Endodermal cell (in vitro differentiated cells): ENCODE results near the gene WFDC5. TPM values are rescaled to one million over a fixed set of nuclear protein-coding genes. Genes with fewer than 3 reads are reported as not detected.
A peak's percentile ranks its signal among the peaks of the same experiment; 100 is the strongest.

Source experiments
- DNase-seq: peaks from one replicate; pipeline ENCODE4 v3.0.0-alpha.2; 2017
- H3K27ac ChIP-seq: 2 replicates; pipeline ENCODE4 v1.5.1; 2013; ENCODE audit warnings: mild to moderate bottlenecking, low read depth, low read length, moderate library complexity
- H3K27me3 ChIP-seq: 2 replicates; pipeline ENCODE4 v1.6.1; 2013; ENCODE audit warnings: mild to moderate bottlenecking, low read length, moderate library complexity; ENCODE audit not compliant: insufficient read depth, control insufficient read depth, poor library complexity, severe bottlenecking
- H3K36me3 ChIP-seq: 2 replicates; pipeline ENCODE4 v1.7.0; 2013; ENCODE audit warnings: mild to moderate bottlenecking, low read length, moderate library complexity; ENCODE audit not compliant: control insufficient read depth, insufficient read depth
- H3K4me1 ChIP-seq: one replicate; pipeline ENCODE4 v1.7.0; 2013; ENCODE audit warnings: low read length; ENCODE audit not compliant: control insufficient read depth, insufficient read depth
- H3K4me3 ChIP-seq: 2 replicates; pipeline ENCODE4 v1.5.1; 2013; ENCODE audit warnings: mild to moderate bottlenecking, low read length, moderate library complexity
- H3K9ac ChIP-seq: 2 replicates; pipeline ENCODE4 v1.6.1; 2013; ENCODE audit warnings: mild to moderate bottlenecking, low read length, moderate library complexity; ENCODE audit not compliant: poor library complexity, severe bottlenecking; ENCODE audit errors: extremely low read depth
- H3K9me3 ChIP-seq: 2 replicates; pipeline ENCODE4 v1.6.1; 2013; ENCODE audit warnings: mild to moderate bottlenecking, low read length, moderate library complexity; ENCODE audit not compliant: control insufficient read depth
- H3K27ac Mint-ChIP-seq: 2 replicates; pipeline ENCODE4 v1.8.0; 2020; ENCODE audit warnings: mixed read lengths
- H3K27me3 Mint-ChIP-seq: 2 replicates; pipeline ENCODE4 v1.8.0; 2021; ENCODE audit warnings: mild to moderate bottlenecking, mixed read lengths; ENCODE audit not compliant: insufficient read depth
- H3K36me3 Mint-ChIP-seq: 2 replicates; pipeline ENCODE4 v1.8.0; 2020; ENCODE audit warnings: low read depth, mixed read lengths
- H3K4me1 Mint-ChIP-seq: 2 replicates; pipeline ENCODE4 v1.8.0; 2020; ENCODE audit warnings: mixed read lengths
- H3K4me3 Mint-ChIP-seq: 2 replicates; pipeline ENCODE4 v1.8.0; 2020; ENCODE audit warnings: mild to moderate bottlenecking, moderate library complexity, mixed read lengths
- H3K9me3 Mint-ChIP-seq: 2 replicates; pipeline ENCODE4 v1.8.0; 2020; ENCODE audit warnings: mild to moderate bottlenecking, mixed read lengths
- CTCF ChIP-seq: fragments of 200-600 bp; sonication (generic); conservative IDR thresholded peaks from 2 replicates; pipeline ENCODE4 v1.5.0; 2021; ENCODE audit warnings: antibody characterized with exemption, mild to moderate bottlenecking
- WGBS, 2 experiments: methylation state at CpG; one replicate each; pipeline versions ENCODE4 v1.1.5 to v1.1.7; 2013; ENCODE audit warnings: missing lambda C conversion rate in 2 of 2, mixed read lengths in 1 of 2; ENCODE audit not compliant: insufficient coverage in 1 of 2, insufficient read length in 1 of 2; 5-methylcytosine and 5-hydroxymethylcytosine counted together
- total RNA-seq, 2 donors: library from RNA; stranded (reverse); fragmentation: NEBNext Ultra II Directional in 1 of 2; extraction: Animal tissue kit (Norgen Biotek cat#: 25700) in 1 of 2; gene quantifications; 2 replicates in 1 of 2; 3 replicates in 1 of 2; pipeline ENCODE4 v1.2.1, GENCODE V29; 2021

WFDC5 gene
- total RNA-seq, 2 donors from 2014 or later: not detected

GRCh38 chr20:45080867-45081624, 33.9 kb downstream of the WFDC5 start:
- no peak overlapping the region for H3K4me3 Mint-ChIP-seq
- no peak overlapping the region for H3K27ac Mint-ChIP-seq
- H3K36me3 Mint-ChIP-seq: peaks cover 55% of the 10 kb centered on the region

GRCh38 chr20:45077559-45077958, 37.4 kb downstream of the WFDC5 start:
- H3K27ac ChIP-seq: no peak overlapping the region
- H3K4me1 Mint-ChIP-seq: peaks cover 3% of the 10 kb centered on the region
- H3K27me3 Mint-ChIP-seq: no peaks in the 10 kb centered on the region
- peaks cover 38% of the 10 kb centered on the region for H3K36me3 Mint-ChIP-seq
- H3K27me3 ChIP-seq: no peaks in the 10 kb centered on the region
- H3K9me3 ChIP-seq: peaks cover 9% of the 10 kb centered on the region
- peaks cover 51% of the 10 kb centered on the region for H3K36me3 ChIP-seq
- no peak for DNase-seq
- H3K9ac ChIP-seq: no peak overlapping the region
- H3K27ac Mint-ChIP-seq: no peak overlapping the region
- H3K4me3 ChIP-seq: no peak overlapping the region
- H3K9me3 Mint-ChIP-seq: peaks cover 14% of the 10 kb centered on the region
- 96 to 100% methylated on average over 1 to 3 of the region's 3 CpGs for WGBS, 2 experiments
- H3K4me1 ChIP-seq: no peaks in the 10 kb centered on the region
- TF ChIP-seq CTCF: no peak
- H3K4me3 Mint-ChIP-seq: no peak overlapping the region

More at GRCh38 chr20:45080867-45081624, 33.9 kb downstream of the WFDC5 start:
- TF ChIP-seq CTCF: peak; percentile 53
- no peak overlapping the region for H3K9ac ChIP-seq
- H3K36me3 ChIP-seq: peaks cover 43% of the 10 kb centered on the region
- H3K9me3 ChIP-seq: peaks cover 16% of the 10 kb centered on the region
- WGBS, 2 experiments: 95 to 97% methylated on average over 2 to 4 of the region's 5 CpGs
- no peak overlapping the region for H3K27ac ChIP-seq
- H3K4me3 ChIP-seq: no peak overlapping the region
- peaks cover 3% of the 10 kb centered on the region for H3K4me1 Mint-ChIP-seq
- H3K27me3 ChIP-seq: no peaks in the 10 kb centered on the region
- H3K4me1 ChIP-seq: no peaks in the 10 kb centered on the region
- no peak for DNase-seq
- H3K9me3 Mint-ChIP-seq: peaks cover 18% of the 10 kb centered on the region
- H3K27me3 Mint-ChIP-seq: no peaks in the 10 kb centered on the region

- no peak for TF ChIP-seq CTCF
- Histone ChIP-seq H3K27me3 (no peaks in the 10 kb centered on the region), H3K27ac (no peak overlapping the region), H3K4me3 (no peak overlapping the region), H3K36me3 (peaks cover 24% of the 10 kb centered on the region), H3K9ac (no peak overlapping the region), H3K9me3 (no peaks in the 10 kb centered on the region), H3K4me1 (no peaks in the 10 kb centered on the region)
- Mint-ChIP-seq H3K36me3 (peaks cover 19% of the 10 kb centered on the region), H3K4me1 (peaks cover 3% of the 10 kb centered on the region), H3K27me3 (no peaks in the 10 kb centered on the region), H3K4me3 (no peak overlapping the region), H3K9me3 (no peaks in the 10 kb centered on the region), H3K27ac (no peak overlapping the region)
- 81 to 83% methylated on average over 3 of the region's 3 CpGs for WGBS, 2 experiments
- no peak for DNase-seq
Observed at GRCh38 chr20:45073221-45073620, 41.8 kb downstream of the WFDC5 start.
